ENCODE results near the gene SPOP.
"Not testable (repeated sequence)": the region's sequence is repeated elsewhere in the genome, so short reads cannot be mapped to it uniquely, and the experiment has no call there.

The SPOP gene

DNA sequence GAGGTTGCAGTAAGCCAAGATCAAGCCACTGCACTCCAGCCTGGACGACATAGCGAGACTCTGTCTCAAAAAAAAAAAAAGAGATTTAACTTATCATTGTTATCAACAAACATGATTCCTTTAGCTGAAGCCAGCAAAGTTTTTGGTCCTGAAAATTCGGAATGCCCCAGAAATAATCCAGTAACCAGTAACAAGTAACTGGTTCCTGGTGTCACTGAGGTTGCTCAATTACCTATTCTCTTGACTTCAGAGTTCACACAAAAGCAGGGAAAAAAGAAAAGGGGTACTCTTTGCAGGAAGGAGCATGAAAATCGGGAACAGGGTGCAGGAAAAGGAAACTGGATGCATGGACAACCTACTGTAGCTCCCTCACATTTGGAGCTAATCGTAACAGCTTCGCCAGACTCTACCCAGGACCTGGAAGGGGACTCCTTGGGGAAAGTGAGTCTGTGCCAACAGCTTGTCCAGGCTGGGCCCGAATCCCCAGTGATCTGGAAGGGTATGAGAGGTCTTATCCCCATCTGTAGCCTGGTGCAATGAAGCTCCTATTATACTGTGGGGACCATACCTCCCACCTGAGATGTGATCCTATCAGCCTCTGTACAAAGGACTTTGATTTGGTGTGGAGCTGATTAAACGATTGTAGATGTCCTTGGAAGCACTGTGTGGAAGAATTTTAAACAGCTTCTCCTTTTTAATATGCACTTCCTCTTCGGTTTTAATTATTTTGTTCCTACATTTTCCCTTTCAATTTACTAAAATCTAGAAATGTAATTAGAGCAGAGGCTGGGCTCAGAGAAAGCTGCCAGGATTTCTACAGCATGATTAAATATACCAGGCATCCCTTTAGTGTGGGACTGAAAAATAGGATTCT is 3.4 kb upstream of the SPOP start:
- no peak for TF ChIP-seq FOXK2 (IDR thresholded peaks at IDR 0.05)
- TF ChIP-seq, protein P1, sequence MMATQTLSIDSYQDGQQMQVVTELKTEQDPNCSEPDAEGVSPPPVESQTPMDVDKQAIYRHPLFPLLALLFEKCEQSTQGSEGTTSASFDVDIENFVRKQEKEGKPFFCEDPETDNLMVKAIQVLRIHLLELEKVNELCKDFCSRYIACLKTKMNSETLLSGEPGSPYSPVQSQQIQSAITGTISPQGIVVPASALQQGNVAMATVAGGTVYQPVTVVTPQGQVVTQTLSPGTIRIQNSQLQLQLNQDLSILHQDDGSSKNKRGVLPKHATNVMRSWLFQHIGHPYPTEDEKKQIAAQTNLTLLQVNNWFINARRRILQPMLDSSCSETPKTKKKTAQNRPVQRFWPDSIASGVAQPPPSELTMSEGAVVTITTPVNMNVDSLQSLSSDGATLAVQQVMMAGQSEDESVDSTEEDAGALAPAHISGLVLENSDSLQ (IDR thresholded peaks at IDR 0.05), result no peak
- no peak for TF ChIP-seq ZNF384 (IDR thresholded peaks at IDR 0.05)
- TF ChIP-seq SP1 (IDR thresholded peaks at IDR 0.05), result no peak
- TF ChIP-seq SUZ12 (IDR thresholded peaks at IDR 0.05), result no peak
- no peak for TF ChIP-seq BHLHE40 (IDR thresholded peaks at IDR 0.05; ENCODE audit: borderline replicate concordance)
- no peak for TF ChIP-seq NFRKB (IDR thresholded peaks at IDR 0.05)
- TF ChIP-seq LEF1 (IDR thresholded peaks at IDR 0.05; ENCODE audit: borderline replicate concordance), result no peak
- no peak for TF ChIP-seq TARDBP (IDR thresholded peaks at IDR 0.05)
- no peak for TF ChIP-seq HDGF (IDR thresholded peaks at IDR 0.05; ENCODE audit: borderline replicate concordance)
- no peak for TF ChIP-seq FOXM1 (IDR thresholded peaks at IDR 0.05; ENCODE audit: borderline replicate concordance)
- TF ChIP-seq ARNT (IDR thresholded peaks at IDR 0.05), result no peak
- DNase-seq (ENCODE audit: extremely low spot score), result no peak
- ChIA-PET CTCF (interaction anchor here (1.0 to 2.0 kb wide), 3 partner anchors 10 to 274 kb away, joined by 3 to 11 read pairs (median 5); no protein-coding TSS in a partner anchor), POLR2A (interaction anchor here (1.4 kb wide), 1 partner anchor 27 kb away, joined by 3 read pairs; the partner anchor contains the start of gene SLC35B1)

DNA sequence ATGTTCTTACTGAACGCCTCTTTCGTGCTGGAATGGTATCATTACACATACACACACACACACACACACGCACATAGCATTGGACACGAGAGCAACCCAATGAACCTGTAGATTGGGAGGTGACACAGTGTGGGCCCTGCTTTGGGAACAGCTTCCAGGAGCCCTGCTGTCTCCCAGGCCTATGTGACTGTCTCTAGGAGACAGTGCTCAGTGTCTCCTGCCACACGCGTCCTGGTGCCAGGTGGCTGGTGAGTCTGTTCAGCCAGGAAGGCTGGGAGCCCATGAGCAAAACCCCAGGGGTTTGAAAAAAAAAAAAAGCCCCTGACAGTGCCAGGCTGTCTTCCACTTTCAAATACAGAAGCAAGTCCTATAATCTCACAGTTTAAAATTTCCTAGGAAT is 2.4 kb upstream of the SPOP start:
- POLR2A ChIA-PET, result interaction anchor here (1.4 kb wide), 1 partner anchor 28 kb away, joined by 3 read pairs; the partner anchor contains the start of gene SLC35B1

DNA sequence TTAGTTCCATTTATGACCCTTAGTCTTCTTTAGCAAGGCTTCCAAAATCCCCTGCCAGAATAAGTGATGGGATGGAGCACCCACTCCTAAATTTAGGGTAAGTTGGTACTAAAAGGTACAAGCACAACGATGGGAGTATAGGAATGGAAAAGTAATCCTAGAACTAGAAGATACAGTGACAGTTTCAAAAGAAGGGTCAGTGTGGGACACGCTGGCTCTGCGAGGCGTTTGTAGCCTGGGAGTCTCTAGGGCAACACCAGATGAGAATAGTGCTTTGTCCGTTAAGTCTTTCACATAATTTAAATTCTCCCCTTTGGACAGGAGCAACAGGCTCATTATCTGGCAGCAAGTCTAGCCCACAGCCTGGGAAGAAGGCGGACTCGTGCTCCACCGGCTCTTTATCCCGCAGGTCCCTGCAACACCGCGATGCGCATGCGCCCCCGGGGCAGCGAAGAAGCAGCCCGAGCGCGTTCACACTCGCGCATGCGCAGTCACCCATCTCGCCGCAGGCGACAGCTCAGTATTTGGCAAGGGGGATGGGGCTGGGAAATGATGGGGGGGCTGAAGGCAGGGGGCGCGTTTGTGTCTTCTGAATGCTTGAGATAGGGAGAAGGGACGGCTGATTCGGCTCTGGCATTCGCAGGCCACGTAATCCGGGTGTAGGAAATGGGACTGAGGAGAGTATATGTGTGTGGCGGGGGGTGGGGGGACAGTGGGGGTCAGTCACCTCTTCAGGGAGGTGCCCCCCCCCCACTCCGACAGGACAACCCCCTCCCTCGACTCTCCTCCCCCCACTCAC is 564 bp downstream of the SPOP start:
- POLR2A ChIA-PET, result interaction anchor here (0.6 to 1.4 kb wide), 16 partner anchors 10 to 423 kb away, joined by 3 to 15 read pairs (median 4); partner anchors contain the start of gene SLC35B1

More for the DNA sequence above, 2.4 kb upstream of the SPOP start:
- DNase-seq (ENCODE audit: extremely low spot score), result no peak
- CTCF ChIA-PET, result interaction anchor here (1.3 kb wide), 1 partner anchor 11 kb away, joined by 5 read pairs; no protein-coding TSS in a partner anchor
- TF ChIP-seq FOXM1 (IDR thresholded peaks at IDR 0.05; ENCODE audit: borderline replicate concordance) (no peak), BHLHE40 (IDR thresholded peaks at IDR 0.05; ENCODE audit: borderline replicate concordance) (no peak), ZNF384 (IDR thresholded peaks at IDR 0.05) (no peak), HDGF (IDR thresholded peaks at IDR 0.05; ENCODE audit: borderline replicate concordance) (no peak), NFRKB (IDR thresholded peaks at IDR 0.05) (no peak), LEF1 (IDR thresholded peaks at IDR 0.05; ENCODE audit: borderline replicate concordance) (no peak), FOXA1 (IDR thresholded peaks at IDR 0.05) (no peak), FOXK2 (IDR thresholded peaks at IDR 0.05) (no peak)

DNA sequence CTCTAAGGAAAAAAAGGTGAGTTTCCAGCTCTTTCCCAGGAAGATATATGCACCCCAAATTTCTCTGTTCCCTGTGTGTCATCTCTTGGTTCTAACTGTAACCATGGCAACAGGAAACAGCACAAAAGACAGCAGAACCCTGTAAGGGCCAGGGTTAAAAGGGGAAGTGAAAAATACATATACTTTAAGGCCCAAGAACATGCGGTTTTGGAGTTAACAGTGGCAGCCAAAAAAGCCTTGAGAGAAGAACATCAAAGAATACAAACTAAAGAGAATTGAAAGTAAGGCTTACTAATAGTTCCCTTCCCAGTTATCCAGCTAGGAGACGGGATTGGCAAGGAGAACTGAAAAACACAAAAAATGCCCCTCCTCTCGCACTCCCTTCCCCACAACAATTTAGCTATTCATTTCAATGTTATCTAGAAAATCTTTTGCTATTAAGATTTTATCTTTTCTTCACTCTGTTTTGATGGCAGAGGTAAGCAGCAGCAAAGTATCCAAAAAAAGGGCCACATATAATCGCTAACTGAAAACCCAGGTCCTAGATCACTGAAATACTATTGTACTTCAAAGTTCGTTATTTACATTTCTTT is 1.5 kb downstream of the SPOP start:
- ChIA-PET POLR2A (no interaction called here), CTCF (interaction anchor here (0.6 kb wide), 1 partner anchor 335 kb away, joined by 4 read pairs; no protein-coding TSS in a partner anchor)
- DNase-seq (ENCODE audit: extremely low spot score), result no peak
- TF ChIP-seq ZNF384 (IDR thresholded peaks at IDR 0.05), result no peak
- no peak for TF ChIP-seq FOXK2 (IDR thresholded peaks at IDR 0.05)
- TF ChIP-seq LEF1 (IDR thresholded peaks at IDR 0.05; ENCODE audit: borderline replicate concordance), result no peak
- no peak for TF ChIP-seq NFRKB (IDR thresholded peaks at IDR 0.05)
- TF ChIP-seq FOXM1 (IDR thresholded peaks at IDR 0.05; ENCODE audit: borderline replicate concordance), result no peak
- no peak for TF ChIP-seq ELF4 (IDR thresholded peaks at IDR 0.05)
- TF ChIP-seq SUZ12 (IDR thresholded peaks at IDR 0.05), result no peak
- no peak for TF ChIP-seq FOXA1 (IDR thresholded peaks at IDR 0.05)
- no peak for TF ChIP-seq HDGF (IDR thresholded peaks at IDR 0.05; ENCODE audit: borderline replicate concordance)
- TF ChIP-seq, protein P1 (IDR thresholded peaks at IDR 0.05), result no peak

More for the DNA sequence above, 564 bp downstream of the SPOP start:
- TF ChIP-seq, protein P1 (IDR thresholded peaks at IDR 0.05), result no peak
- no peak for TF ChIP-seq TARDBP (IDR thresholded peaks at IDR 0.05)
- no peak for TF ChIP-seq NFRKB (IDR thresholded peaks at IDR 0.05)
- TF ChIP-seq CTBP1 (IDR thresholded peaks at IDR 0.05; ENCODE audit: borderline replicate concordance), result no peak
- TF ChIP-seq HDGF (IDR thresholded peaks at IDR 0.05; ENCODE audit: borderline replicate concordance), result no peak
- TF ChIP-seq SP1 (IDR thresholded peaks at IDR 0.05), result no peak
- no peak for TF ChIP-seq FOXK2 (IDR thresholded peaks at IDR 0.05)
- no peak; the same call in 1 of the 2 replicates for TF ChIP-seq L3MBTL2 (conservative IDR thresholded peaks at IDR 0.05)
- TF ChIP-seq SUZ12 (IDR thresholded peaks at IDR 0.05), result no peak
- TF ChIP-seq ARNT (IDR thresholded peaks at IDR 0.05), result no peak
- no peak for TF ChIP-seq FOXM1 (IDR thresholded peaks at IDR 0.05; ENCODE audit: borderline replicate concordance)
- TF ChIP-seq ZNF384 (IDR thresholded peaks at IDR 0.05), result no peak
- TF ChIP-seq FOXA1 (IDR thresholded peaks at IDR 0.05), result no peak
- TF ChIP-seq BHLHE40 (IDR thresholded peaks at IDR 0.05; ENCODE audit: borderline replicate concordance), result no peak
- TF ChIP-seq LEF1 (IDR thresholded peaks at IDR 0.05; ENCODE audit: borderline replicate concordance), result no peak
- TF ChIP-seq ELF4 (IDR thresholded peaks at IDR 0.05), result no peak
- peak; percentile 98 for DNase-seq (ENCODE audit: extremely low spot score)
- CTCF ChIA-PET, result interaction anchor here (0.7 kb wide), 1 partner anchor 167 kb away, joined by 3 read pairs; no protein-coding TSS in a partner anchor

DNA sequence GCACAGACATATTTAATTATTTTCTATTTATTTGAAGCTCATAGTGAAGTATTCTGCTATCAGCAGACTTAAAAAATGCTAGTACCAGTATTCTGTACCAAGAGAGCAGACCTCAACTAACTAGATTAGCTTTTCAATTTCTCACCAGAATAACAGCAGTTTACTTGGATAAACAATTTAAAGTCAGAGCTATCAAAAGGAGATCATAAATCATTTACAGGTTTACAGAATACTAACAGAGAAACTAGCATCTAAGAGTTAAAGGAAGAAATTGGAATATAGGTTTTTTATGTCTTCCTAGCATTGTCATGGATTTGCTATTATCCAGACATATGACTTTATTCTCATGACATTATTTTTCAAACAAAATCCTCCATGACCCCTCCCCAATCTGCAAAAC is 3.4 kb downstream of the SPOP start:
- ChIA-PET CTCF (interaction anchor here (0.7 kb wide), 1 partner anchor 57 kb away, joined by 3 read pairs; no protein-coding TSS in a partner anchor), POLR2A (interaction anchor here (1.0 kb wide), 1 partner anchor 28 kb away, joined by 3 read pairs; no protein-coding TSS in a partner anchor)
- DNase-seq (ENCODE audit: extremely low spot score), result no peak
- no peak for TF ChIP-seq BHLHE40 (IDR thresholded peaks at IDR 0.05; ENCODE audit: borderline replicate concordance)
- TF ChIP-seq, protein P1 (IDR thresholded peaks at IDR 0.05), result peak; percentile 62

DNA sequence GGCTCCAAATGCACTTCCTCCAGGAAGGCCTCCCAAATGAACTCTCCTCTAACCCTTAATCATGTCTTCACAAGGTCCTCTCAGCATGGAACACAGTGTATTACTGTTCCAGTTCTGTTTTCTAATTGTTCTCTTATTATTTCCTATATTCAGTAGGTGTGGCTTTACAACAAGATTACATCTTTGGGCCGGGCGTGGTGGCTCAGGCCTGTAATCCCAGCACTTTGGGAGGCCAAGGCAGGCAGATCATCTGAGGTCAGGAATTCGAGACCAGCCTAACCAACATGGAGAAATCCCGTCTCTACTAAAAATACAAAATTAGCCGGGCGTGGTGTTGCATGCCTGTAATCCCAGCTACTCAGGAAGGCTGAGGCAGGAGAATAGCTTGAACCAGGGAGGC is 4.2 kb downstream of the SPOP start:
- POLR2A ChIA-PET, result interaction anchor here (1.0 kb wide), 1 partner anchor 27 kb away, joined by 3 read pairs; no protein-coding TSS in a partner anchor
- DNase-seq (ENCODE audit: extremely low spot score); CTCF ChIA-PET: not testable (repeated sequence)
